ENCODE data around the gene SARDH.

SARDH gene

GRCh38 chr9:133737774-133738639 is at the start of gene SARDH:
SARDH (minus strand) TSS chr9:133738352; CDS start chr9:133734173, 4,179 bp downstream.
- DNase-seq (ENCODE audit: low read depth in 3 of 3), result peak in 1 of 3 experiments; percentile 41

DNA sequence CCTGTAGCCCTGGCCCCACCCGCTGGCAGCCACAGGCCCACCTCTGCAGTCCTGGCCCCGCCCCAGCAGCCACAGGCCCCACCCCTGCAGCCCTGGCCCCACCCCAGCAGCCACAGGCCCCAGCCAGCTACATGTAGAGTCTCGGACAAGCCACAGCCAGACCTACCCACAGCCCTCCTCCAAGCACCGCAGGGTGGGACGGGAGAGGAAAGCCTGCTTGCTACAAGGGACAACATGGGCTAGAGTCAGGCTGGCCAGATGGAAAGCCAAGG is 49.5 kb upstream of the SARDH start:
- DNase-seq (ENCODE audit: low read depth in 3 of 3), result no peak

- no peak for DNase-seq (ENCODE audit: low read depth in 3 of 3)
Measured at GRCh38 chr9:133786907-133787753, 49.0 kb upstream of the SARDH start.

- DNase-seq (ENCODE audit: low read depth in 3 of 3), result no peak
Measured at GRCh38 chr9:133786371-133786753, 48.2 kb upstream of the SARDH start.

- DNase-seq (ENCODE audit: low read depth in 3 of 3), result no peak
Measured at GRCh38 chr9:133785753-133786370, 47.7 kb upstream of the SARDH start.

GRCh38 chr9:133784731-133785561 is 46.8 kb upstream of the SARDH start:
- DNase-seq (ENCODE audit: low read depth in 3 of 3), result no peak

- DNase-seq (ENCODE audit: low read depth in 3 of 3), result no peak
Measured at GRCh38 chr9:133783331-133783731, 45.2 kb upstream of the SARDH start.

DNA sequence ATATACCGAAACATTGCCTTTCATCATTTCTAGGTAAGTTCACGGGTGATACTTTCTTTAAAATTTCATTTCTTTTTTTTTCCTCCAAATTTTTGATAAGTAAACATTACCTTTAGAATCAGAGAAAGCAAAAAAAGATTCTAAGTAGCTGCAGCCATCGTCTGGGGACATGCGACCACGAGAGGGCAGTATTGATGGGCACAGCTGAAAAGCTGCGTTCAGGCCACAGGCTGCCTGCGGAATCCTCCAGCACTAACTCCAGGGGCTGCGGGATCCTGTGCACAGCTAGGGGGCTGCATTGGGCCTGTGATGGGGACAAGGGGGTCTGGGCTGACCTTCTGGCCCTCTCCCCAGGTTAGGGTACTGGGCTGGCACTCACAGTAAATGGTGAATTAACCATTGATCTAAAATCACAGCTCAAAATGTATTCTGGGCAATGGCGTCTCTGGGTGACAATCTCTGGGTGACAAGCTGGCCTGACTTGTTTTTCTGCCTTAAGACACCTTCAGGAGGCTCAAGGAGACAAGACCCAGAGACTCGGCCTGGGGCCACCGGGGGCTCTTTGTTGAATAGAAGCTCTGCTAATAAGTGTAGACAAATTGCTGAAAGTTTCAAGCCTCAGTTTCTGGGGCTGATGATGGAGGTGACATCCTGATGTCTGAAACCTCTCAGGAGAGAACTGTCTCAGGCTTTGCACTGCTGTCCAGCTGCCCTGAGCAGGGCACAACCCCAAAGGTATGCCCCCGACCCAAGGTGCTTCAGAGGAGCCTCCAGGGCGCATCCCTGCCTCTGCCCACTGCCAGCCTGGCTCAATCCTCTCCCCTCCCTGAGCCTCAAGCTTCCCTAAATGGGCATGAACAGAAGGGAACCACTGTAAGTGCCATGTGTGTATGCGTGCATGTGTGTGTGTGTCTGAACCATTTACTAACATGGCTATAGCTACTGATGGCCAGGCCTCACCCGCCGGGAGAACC is 44.3 kb upstream of the SARDH start:
- DNase-seq (ENCODE audit: low read depth in 3 of 3), result peak; percentile 40 to 63 (median 52)

DNA sequence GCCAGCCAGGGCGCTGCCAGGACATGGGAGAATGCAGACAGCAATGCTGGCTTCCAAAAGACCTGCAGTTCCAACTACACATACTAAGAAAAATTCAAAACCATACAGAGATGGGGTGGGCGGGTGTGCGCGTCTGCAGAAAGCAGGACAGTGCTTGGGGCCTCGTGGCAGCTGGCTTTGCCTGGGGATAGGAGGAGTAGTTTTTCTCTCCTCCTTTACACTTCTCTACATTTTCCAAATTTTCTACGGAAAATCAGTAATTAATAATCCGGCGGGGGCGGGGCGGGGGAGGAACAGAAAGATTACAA is 43.6 kb upstream of the SARDH start:
- DNase-seq (ENCODE audit: low read depth in 3 of 3), result no peak

DNA sequence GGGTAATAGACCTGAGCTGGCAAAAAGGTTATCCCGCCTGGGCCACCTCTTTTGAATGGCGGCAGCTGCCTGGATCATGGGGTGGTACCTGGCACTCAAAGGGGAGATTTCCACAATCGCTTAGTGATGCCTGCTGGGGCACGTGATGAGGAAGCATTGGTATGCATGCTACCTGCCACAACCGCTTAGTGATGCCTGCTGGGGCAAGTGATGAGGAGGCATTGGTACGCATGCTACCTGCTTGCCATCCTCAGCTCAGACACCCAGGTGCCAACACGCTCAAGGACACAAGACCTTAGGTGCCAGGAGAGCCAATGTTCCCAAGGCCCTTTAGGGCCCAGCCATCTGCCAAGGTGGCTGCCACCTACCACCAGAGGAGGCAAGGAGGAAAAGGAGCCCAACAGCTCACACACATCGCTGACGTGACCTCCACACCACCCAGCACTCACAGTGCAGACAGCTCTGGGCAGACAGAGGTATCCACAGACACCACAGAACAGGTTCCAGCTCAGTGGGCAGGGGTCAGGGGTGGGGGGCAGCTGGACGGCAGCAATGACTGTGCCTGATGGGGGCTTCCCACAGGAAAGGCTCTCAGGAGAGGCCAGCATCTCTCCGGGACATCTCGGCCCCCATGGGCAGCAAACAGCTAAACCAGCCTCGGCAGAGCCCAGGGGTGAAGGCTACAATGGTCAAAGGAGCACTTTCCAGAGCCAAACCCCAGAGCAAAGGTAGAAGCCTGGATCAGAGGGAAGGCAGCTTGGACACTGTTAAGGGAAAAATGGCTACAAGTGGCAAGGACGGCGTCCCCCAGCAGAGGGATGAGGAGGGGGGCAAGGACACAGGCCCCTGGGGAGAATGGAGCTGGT is 43.0 kb upstream of the SARDH start:
- no peak for DNase-seq (ENCODE audit: low read depth in 3 of 3)

DNA sequence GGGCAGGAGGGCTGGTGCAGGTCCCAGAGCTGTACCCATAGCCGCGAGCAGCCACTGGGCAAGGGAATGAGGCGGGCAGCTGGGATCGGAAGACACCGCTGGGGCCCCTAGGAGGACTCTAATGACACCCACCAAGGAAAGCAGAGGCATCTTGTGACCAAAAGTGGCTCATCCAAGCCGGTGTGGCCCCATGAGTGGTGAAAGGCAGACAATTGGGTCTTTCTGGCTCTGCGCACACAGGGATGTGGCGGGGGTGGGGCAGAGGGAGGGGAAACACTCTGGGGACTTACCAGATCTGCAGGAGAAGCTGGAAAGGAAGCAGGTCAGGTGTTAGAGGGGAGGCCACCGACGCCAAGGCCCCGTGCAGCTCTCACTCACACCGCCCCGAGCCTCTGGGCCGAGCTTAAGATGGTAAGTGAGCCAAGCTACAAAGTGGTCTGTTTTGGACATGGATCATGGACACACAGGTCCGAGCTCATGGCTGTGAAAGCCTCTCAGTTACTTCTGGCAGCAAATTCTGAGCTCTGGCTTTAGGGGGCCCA is 42.3 kb upstream of the SARDH start:
- no peak for DNase-seq (ENCODE audit: low read depth in 3 of 3)

DNA sequence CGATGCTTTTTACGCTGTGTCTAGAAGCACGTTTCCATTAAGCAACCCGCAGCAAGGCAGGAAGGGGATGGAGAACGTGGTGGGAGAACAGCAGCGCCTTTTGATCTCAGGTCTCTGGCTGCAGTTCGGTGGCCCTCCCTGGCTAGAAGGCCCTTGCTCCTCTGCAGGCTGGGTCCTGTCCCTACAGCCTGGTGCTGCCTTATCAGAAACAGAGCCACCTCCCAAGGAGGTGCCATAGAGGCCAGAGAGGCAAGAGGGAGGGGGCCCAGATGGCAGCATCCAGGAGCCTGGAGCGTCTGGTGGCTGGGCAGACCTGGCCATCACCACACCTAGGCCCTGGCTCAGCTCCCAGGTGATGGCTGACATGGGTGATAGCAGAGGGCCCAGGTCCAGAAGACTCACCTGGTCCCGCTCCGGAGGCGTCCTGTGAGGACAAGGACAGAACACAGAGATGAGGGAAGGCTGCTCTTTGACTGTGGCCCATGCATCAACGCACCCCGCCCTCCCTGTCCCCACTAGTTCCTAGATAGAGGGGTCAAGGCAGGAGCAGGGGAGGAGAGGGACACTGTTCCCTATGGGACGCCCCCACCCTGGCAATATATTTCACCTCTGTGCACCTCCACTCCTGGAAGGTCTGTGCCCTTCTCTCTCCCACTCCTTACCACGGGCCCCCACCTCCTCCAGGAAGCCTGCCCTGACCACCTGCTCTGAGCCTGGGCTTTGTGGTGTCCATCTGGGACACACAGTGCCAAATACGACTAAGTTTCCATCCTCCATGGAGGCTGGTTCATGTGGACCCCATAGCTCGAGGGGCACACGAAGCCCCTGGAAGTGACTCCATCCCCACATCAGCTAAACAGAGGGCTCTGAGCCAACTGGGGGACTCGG is 41.6 kb upstream of the SARDH start:
- no peak for DNase-seq (ENCODE audit: low read depth in 3 of 3)

- no peak for DNase-seq (ENCODE audit: low read depth in 3 of 3)
Measured at GRCh38 chr9:133779081-133779480, 40.9 kb upstream of the SARDH start.

GRCh38 chr9:133778336-133779013 is 40.3 kb upstream of the SARDH start:
- no peak for DNase-seq (ENCODE audit: low read depth in 3 of 3)

DNA sequence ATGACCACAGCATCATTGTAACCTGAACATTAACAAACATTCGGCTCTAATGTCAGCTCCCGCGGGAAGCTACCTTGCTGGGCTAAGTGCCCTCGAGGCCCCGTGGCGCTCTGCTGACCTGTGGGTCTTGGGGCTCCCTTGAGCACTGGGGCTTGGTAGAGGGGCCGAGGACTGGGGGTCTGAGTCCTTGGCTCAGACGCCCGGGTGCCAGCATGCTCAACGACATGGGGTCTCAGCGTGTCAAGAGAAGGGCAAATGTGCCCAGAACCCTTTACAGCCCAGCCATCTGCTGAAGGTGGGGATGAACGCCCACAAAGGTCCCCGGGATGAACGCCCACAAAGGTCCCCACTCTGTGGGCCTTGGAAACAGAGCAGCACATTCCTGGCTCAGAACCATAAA is 39.7 kb upstream of the SARDH start:
- no peak for DNase-seq (ENCODE audit: low read depth in 3 of 3)

DNA sequence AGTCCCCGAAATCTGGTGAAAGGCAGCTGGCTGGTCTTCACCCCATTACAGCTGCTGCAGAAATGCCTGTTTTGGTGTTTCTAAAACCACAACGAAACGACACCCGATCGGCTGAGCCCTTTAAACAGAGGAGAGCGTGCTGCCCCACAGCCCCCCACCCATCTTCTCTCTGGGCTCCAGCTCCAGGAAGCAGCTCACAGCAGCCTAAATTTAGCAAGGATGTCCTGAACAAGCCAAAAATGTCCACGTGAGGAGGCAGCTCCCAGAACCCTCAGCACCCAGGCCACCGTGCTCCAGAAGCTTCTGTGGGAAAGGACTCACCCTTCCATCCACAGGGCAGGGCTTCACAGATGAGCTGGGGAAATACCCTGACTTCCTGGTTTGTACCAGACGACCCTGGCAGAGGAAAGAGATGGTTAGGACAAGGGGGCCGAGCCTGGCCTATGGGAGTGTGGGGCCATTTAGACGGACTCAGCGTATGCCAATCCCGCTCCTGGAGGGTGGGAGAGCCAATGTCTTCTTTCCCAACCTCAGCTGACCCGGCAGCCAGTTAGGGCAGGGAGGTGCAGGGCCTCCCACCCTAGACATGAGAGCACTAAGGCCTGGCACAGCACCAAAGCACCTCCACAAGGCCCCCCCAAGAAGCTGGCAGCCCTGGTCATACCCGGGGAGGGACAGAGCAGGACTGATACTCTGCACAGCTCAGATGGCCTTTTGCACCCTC is 39.1 kb upstream of the SARDH start:
- DNase-seq (ENCODE audit: low read depth in 3 of 3), result no peak

All from stimulated activated CD4-positive, alpha-beta T cell treated with anti-CD3 and anti-CD28 coated beads, TNF-alpha, amount 100 ng/mL, for 24 hours (primary cell).